ENCODE data around the gene CDK6. TPM values are rescaled to one million over a fixed set of nuclear protein-coding genes. Genes with fewer than 3 reads are reported as not detected.

CDK6 gene
- total RNA-seq, 1 experiment from 2014 or later = 38.7 TPM

- Histone ChIP-seq H3K4me2 (ENCODE audit: low read length) (no peak overlapping the region), H3K27me3 (ENCODE audit: low read length) (no peaks in the 10 kb centered on the region), H3F3A (ENCODE audit: low read length, unreplicated experiment) (no peaks in the 10 kb centered on the region), H3K27ac (ENCODE audit: low read length) (no peak overlapping the region), H3K4me3 (ENCODE audit: low read length) (no peak overlapping the region), H3K36me3 (ENCODE audit: low read depth, low read length) (no peaks in the 10 kb centered on the region), H3K9ac (ENCODE audit: low read length) (no peak overlapping the region), H3K9me3 (ENCODE audit: low read length) (no peaks in the 10 kb centered on the region), H4K20me1 (ENCODE audit: low read length) (no peaks in the 10 kb centered on the region), H2AFZ (ENCODE audit: low read length) (no peak overlapping the region), H3K9me2 (replicated peaks; ENCODE audit: low read length) (no peaks in the 10 kb centered on the region), H3K4me1 (ENCODE audit: insufficient read depth, low read length) (peaks cover 4% of the 10 kb centered on the region; the same call in 1 of the 2 replicates), H3K79me2 (ENCODE audit: low read length) (no peaks in the 10 kb centered on the region)
- POLR2A ChIA-PET (ENCODE audit: unreplicated experiment) = no interaction called here
- 0 out of 2 replicates have a peak, but pooled peaks have one; percentile 15 for ATAC-seq
- DNase-seq = peak; percentile 29
- BruUV-seq (replicated peaks) = no TSS peak
- TF ChIP-seq EZH2 (IDR thresholded peaks at IDR 0.05; ENCODE audit: low read length, unreplicated experiment) (no peak), CTCF (conservative IDR thresholded peaks at IDR 0.05; ENCODE audit: low read depth, low read length) (no peak), EZH2phosphoT487 (IDR thresholded peaks at IDR 0.05; ENCODE audit: borderline replicate concordance, low read length) (no peak)
- intact Hi-C loops (cut with micrococcal nuclease) = no loop called here
- CTCF ChIA-PET = no interaction called here
These were observed 36.3 kb upstream of the CDK6 start for GRCh38 chr7:92872701-92873100.

GRCh38 chr7:92868683-92869293 lies 32.4 kb upstream of the CDK6 start:
- POLR2A ChIA-PET (ENCODE audit: unreplicated experiment) = no interaction called here
- intact Hi-C loops (cut with micrococcal nuclease) = no loop called here

More at GRCh38 chr7:92868683-92869293, 32.4 kb upstream of the CDK6 start:
- no peaks in the 10 kb centered on the region for H3K36me3 ChIP-seq (ENCODE audit: low read depth, low read length)
- CTCF ChIA-PET = no interaction called here
- H3F3A ChIP-seq (ENCODE audit: low read length, unreplicated experiment) = no peaks in the 10 kb centered on the region
- BruUV-seq (replicated peaks) = no TSS peak
- DNase-seq = no peak
- H3K79me2 ChIP-seq (ENCODE audit: low read length) = no peaks in the 10 kb centered on the region
- no peak overlapping the region for H3K4me3 ChIP-seq (ENCODE audit: low read length)
- H3K27ac ChIP-seq (ENCODE audit: low read length) = no peak overlapping the region
- H3K27me3 ChIP-seq (ENCODE audit: low read length) = no peaks in the 10 kb centered on the region
- H4K20me1 ChIP-seq (ENCODE audit: low read length) = no peaks in the 10 kb centered on the region
- H3K4me1 ChIP-seq (ENCODE audit: insufficient read depth, low read length) = peaks cover 4% of the 10 kb centered on the region; the same call in 1 of the 2 replicates
- H3K9me2 ChIP-seq (replicated peaks; ENCODE audit: low read length) = no peaks in the 10 kb centered on the region
- TF ChIP-seq CTCF (conservative IDR thresholded peaks at IDR 0.05; ENCODE audit: low read depth, low read length) = no peak
- no peak for TF ChIP-seq EZH2phosphoT487 (IDR thresholded peaks at IDR 0.05; ENCODE audit: borderline replicate concordance, low read length)
- TF ChIP-seq EZH2 (IDR thresholded peaks at IDR 0.05; ENCODE audit: low read length, unreplicated experiment) = no peak
- H2AFZ ChIP-seq (ENCODE audit: low read length) = no peak overlapping the region
- no peak overlapping the region for H3K4me2 ChIP-seq (ENCODE audit: low read length)
- no peak overlapping the region for H3K9ac ChIP-seq (ENCODE audit: low read length)
- H3K9me3 ChIP-seq (ENCODE audit: low read length) = no peaks in the 10 kb centered on the region
- ATAC-seq = no peak
